Stimulated activated CD4-positive, alpha-beta T cell treated with anti-CD3 and anti-CD28 coated beads, Interleukin-4, amount 100 ng/mL, for 48 hours (primary cell): ENCODE measurements around the gene PCNX3.
A peak's percentile ranks its signal among the peaks of the same experiment; 100 is the strongest.
"Not testable (repeated sequence)": the region's sequence is repeated elsewhere in the genome, so short reads cannot be mapped to it uniquely, and the experiment has no call there.

Experiments
- DNase-seq, 2 donors: peaks; one replicate each; pipeline ENCODE4 v3.0.0-alpha.2; 2020; ENCODE audit warnings: low read depth in 2 of 2

The PCNX3 gene

DNA sequence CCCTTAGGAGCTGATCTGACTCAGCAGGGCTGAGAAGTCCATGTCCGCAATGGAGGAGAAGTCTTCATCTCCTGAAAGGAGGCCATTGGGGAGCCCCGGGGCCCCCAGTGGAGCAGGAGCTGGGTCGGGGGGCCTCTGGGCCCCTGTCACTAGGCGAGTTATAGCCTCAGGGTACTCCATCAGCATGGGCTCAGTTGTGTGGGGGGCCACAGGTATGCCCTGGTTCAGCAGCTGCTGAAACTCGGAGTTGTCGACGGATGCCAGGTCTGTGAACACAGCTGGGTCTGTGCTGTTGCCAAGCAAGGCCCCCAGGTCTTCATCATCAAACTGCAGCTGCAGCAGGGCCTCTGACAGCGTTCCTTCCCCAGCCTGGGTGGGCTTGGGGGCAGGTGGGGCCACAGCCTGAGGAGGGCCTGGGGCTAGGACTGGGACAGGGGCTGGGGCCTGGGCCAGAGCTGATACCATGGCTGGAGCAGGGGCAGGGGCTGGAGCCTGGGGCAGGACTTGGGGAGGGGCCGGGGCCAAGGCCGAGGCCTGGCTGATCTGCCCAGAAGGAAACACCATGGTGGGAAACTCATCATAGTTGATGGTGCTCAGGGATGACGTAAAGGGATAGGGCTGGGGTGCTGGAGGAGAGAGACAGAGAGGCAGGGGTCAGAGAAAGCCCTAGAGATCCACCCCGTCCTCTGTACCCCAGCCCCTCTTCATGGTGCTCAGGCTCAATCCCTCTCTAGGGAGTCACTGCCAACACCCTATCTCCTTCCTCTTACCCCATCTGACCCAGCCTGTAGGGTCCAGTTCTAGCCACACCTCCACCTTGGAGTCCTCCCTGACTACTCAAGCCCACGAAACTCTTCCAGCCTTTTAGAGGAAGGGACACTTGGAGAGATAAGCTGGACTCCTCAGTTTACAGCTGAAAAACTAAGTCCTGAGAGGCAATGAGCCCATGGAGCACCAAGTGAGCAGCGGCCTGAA, 39.1 kb downstream of the PCNX3 start:
- DNase-seq = no peak

DNA sequence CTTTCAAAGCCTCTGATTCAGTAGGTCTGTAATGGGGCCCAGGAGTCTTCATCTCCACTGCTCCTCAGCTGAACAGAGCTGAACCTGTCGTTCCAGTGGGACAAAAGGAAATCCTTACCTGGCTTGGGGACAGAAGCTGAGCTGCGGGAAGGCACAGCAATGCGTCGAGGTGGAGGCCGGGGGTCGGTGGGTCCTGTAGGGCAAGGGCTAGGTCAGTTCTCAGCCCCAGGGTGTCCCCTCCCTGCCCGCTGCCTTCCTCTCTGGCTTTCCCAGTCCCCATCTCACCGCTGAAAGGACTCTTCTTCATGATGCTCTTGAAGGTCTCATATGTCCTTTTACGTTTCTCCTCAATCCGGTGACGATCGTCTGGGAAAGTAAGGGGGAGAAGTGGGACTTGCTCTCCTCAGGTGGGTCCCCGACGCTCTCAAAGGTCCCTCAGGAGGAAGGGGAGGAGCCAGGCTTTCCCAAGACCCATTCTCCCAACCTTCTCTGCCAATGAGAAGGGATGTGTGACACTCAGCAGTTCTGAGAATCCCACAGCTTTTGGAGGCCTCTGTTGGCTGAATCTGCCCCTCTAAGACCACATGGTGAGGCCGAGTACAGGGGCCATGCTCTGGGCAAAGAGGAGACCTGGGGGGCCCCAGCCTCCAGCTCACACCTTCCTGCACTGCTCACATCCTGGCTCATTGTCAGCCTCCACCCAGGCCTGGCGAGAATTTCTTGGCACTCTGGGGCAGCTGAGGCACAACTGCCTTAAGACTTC, 40.2 kb downstream of the PCNX3 start:
- no peak for DNase-seq

GRCh38 chr11:65657426-65657825, 41.9 kb downstream of the PCNX3 start:
- DNase-seq = no peak

- no peak for DNase-seq
Observed at GRCh38 chr11:65658174-65659021, 42.8 kb downstream of the PCNX3 start.

GRCh38 chr11:65660038-65660437, 44.5 kb downstream of the PCNX3 start:
- DNase-seq = no peak

GRCh38 chr11:65660908-65661307, 45.3 kb downstream of the PCNX3 start:
- DNase-seq = not testable (repeated sequence)

GRCh38 chr11:65661599-65662246, 46.1 kb downstream of the PCNX3 start:
- no peak for DNase-seq

DNA sequence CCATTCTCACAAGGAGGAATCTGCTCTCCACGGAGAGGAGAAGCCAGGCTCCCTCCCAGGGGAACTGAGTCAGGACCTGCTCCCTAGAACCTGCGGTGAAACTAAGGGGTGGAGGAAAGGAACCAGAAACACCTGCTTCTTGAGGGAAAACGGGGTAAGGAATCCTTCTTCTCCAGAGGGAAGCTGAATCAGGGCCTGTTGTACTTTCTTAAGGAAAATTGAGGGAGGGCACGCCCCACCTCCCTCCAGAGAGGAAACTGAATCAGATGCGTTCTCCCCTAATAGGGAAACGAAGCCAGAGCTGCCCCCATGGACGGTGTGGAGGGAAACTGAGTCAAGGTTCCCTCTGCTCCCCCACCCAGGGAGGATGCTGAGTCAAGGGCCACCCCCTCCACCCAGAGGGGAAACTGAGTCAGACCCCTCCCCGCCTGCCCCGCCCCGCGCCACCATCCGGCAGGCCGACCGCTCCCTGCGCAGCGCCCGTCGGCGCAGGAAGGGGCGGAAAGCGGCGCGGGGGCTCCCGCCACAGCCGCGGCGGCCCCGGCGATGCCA, 46.7 kb downstream of the PCNX3 start:
- no peak for DNase-seq

- peak; percentile 83 to 87 for DNase-seq
Observed at GRCh38 chr11:65662799-65663638, 47.4 kb downstream of the PCNX3 start, which contains the start of gene RELA. Gene RELA (minus strand): TSS chr11:65662916. CDS start chr11:65662832, 84 bp downstream.

DNA sequence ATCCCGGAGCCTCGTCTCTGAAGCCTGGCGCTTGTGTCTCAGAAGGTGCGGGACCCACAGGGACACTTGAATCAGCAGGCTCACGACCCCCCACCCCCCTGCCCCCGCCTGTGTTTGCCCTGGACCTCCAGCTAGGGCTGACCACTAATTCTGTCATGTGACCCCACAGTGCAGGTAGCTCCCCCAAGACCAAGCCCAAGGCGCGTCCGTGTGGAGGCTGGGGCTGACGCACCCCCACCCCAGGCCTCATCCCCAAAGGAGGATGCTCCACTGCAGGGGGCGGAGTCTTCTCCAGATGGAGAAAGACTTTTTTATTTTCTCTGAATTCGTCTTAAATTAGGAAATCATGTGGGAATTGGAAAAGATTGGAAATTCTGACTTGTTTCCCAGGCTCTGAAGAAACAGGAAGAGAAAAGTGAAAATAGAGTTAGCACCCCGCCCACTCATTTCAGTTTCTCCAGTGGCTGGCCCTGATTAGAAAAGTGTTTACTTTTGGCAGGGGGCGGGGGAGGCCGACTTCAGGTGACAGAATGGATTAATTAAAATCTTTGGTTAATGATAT, 48.1 kb downstream of the PCNX3 start:
- peak in 1 of 2 donors; percentile 49 for DNase-seq

GRCh38 chr11:65672180-65672860, 56.7 kb downstream of the PCNX3 start:
- no peak for DNase-seq

DNA sequence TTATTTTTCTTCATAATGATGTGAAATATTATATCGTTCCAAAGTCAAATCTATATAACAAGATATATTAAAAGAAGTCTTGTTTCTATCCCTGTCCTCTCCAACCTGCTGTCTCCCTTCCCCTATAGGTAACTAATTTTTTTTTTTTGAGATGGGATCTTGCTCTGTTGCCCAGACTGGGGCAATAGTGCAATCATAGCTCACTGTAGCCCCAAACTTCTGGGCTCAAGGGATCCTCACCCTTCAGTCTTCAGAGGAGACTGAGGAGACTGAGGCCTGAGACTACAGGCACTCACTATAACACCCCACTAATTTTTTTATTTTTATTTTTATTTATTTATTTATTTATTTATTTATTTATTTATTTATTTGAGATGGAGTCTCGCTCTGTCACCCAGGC, 57.4 kb downstream of the PCNX3 start:
- no peak for DNase-seq

DNA sequence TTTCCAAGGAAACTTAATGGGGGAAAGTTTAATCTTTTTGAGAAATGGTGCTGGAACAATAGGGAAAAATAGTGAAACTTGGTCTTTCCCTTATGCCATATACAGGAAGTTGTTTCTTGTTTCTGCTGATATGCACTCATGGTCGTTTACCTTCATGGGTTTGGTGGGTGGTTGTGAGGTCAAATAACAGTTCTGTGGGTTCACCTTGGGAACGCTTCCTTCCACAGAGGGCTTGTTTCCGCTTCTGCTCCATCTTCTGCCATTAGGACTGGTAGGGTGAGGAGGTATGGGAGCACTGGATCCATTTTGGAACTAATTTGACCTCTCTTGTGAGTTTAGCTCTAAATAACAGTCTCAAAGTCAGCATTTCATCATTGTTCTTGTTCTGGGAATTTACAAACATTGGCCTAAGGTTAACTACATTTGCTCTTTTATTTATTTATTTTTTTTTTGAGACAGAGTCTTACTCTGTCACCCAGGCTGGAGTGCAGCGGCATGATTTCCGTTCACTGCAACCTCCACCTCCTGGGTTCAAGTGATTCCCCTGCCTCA, 64.7 kb downstream of the PCNX3 start:
- no peak for DNase-seq

GRCh38 chr11:65683480-65683879, 67.9 kb downstream of the PCNX3 start:
- DNase-seq = not testable (repeated sequence)

- DNase-seq = no peak
Observed at GRCh38 chr11:65685981-65686380, 70.4 kb downstream of the PCNX3 start.
